ENCODE measurements around the gene GOLM1.
"Not testable (repeated sequence)": the region's sequence is repeated elsewhere in the genome, so short reads cannot be mapped to it uniquely, and the experiment has no call there.

The GOLM1 gene

DNA sequence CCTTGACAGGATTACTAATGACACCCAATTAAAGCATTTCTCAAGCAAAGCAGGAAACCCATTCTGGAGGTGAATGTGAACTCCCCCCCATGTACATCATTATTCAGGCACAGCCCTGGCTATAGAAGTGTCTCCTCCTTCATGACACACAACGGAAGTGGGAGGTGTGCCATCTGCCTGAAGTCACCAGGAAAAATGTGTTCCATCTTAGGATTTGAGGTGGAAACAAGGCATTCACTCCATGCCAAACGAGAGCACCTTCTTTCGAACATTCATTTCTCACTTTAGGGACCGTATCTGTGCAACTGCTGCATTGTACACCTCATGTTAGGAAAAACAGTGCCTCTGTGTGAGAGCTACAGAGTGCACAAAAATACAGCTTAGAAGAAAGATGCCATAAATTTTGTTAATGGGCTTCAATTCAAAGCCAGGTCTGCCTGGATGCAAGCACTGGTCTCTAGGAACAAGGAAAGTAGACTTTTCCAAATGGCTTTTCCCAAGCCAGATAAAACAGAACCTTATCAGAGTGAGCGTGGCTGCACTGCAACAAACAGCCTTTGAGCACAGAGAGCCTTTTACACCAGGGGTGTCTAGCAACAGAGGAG, 19.4 kb downstream of the GOLM1 start:
- DNase-seq = no peak

DNA sequence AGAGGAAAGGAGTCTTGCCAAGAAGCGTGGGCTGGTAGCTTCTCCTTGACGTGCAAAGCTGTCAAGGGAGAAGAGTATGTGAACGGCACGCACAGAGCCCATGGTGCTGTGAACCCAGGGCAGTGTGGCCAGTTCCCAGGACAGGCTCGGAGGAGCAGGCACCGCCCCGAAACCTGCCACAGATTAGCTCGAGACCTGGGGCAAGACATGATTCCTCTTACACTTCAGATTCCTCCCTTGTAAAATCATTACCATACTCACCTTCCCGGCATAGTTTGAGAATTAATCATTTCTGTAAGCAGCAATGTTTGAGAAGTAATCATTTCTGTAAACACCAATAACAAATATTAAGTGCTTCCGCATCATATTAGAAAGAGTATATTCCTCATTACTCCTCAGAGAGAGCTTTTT, 19.9 kb downstream of the GOLM1 start:
- no peak for DNase-seq

DNA sequence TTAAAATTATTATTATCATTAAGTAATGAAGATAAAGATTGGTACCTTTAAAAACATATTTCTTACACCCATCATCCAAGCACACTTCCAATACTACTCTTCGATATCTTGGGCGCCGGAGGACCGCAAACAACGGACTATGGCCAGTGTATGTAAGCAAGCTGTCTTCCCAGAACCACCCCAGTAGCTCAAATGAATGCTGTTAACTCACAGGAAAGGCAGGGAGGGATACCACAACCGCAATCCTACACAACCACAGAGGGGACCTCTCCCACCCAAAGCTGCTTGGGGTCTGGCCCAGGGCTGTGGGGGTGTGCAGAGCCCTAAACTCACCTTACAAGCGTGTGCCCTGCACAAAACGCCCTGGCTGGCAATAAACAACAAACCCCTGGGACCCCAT, 20.6 kb downstream of the GOLM1 start:
- no peak for DNase-seq

DNA sequence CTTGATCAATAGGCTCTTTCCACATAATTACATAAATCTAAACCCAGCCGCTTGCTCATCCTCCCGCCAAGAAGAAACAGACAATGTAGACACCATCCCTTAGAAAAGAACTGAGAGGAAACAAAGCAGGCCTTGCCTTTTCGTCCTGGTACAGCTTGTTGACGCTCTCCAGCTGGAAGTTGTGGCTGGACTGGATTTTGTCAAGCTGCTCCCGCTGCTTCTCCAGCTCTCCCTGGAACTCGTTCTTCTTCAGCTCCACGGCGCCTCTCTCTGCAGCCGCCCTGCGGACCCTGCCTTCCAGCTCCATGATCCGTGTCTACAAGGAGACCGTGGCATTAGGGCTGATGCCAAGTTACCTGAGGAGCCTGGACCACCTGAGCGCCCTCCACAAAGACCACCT, 22.1 kb downstream of the GOLM1 start:
- DNase-seq = no peak

GRCh38 chr9:86075132-86076109, 23.9 kb downstream of the GOLM1 start:
- DNase-seq = no peak

GRCh38 chr9:86073839-86074238, 25.5 kb downstream of the GOLM1 start:
- DNase-seq = no peak

GRCh38 chr9:86072394-86072877, 26.9 kb downstream of the GOLM1 start:
- no peak for DNase-seq

DNA sequence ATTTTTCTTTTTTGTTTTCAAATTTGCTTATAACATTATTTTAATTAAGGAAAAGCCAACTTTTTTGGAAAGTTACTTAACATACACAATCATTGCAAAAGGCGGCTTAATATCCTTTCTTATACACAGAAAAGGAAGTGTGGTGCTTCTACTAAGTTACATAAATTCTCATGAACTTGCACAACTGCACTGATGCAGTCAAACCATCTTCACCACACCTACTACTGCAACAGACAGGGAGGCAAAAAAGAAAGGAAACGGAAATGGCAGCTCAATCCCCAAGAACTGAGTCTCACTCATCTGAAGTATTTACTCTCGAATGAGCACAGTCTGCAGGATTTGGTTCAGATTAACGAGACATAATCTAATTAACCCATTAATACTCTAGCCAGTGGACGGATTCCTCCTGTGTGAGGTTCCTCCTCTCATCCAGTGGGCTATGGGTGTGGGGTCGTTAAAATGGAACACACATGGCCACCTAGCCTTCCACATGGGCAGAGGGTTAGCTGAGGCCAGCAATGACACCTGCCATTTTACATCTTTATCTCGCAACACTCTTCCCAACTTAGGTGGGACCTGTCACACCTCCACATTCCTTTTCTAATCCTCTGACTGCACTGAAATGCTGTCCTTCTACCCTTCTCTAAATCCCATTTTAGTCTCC, 30.0 kb downstream of the GOLM1 start:
- DNase-seq = no peak

- no peak for DNase-seq
These were observed 35.1 kb downstream of the GOLM1 start for GRCh38 chr9:86064220-86064619.

DNA sequence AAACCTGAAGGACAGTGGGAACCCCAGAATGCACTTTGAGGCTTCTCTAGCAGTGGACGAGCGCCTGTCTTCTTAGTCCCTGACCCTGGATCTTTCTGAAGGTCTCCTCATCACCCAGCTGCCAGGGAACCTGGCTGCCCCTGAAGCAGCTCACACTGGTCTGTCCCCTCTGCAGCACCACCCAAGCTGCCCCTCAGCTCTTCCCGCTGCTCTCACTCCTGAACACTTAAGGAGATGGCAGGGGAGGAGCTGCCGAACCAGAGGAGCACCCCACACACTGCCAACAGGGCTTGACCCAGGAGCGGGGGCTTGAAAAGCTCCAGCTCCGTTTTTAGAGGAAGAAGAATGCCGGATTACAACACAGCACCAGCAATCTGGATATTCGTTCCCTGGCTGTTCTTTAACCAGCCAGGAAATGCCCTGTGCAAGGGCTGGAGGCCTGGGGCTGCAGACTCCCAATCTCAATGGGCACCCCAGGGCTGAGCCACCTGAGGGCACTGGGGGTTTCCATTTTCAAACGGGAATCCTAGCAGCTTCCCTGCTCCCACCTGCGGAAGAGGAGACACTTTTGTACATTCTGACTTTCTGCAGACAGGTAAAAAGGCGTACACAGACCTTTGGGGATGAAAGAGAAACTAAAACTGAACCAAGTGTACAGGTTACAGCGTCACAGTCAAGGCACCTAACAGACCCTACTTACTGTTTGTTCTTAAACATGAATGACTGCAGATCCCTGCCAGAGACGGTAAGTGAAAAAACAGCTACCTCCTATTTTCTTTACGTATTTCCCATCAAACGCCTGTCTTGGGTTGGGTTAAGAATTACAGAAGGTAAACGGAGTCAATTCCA, 36.3 kb downstream of the GOLM1 start:
- no peak for DNase-seq

DNA sequence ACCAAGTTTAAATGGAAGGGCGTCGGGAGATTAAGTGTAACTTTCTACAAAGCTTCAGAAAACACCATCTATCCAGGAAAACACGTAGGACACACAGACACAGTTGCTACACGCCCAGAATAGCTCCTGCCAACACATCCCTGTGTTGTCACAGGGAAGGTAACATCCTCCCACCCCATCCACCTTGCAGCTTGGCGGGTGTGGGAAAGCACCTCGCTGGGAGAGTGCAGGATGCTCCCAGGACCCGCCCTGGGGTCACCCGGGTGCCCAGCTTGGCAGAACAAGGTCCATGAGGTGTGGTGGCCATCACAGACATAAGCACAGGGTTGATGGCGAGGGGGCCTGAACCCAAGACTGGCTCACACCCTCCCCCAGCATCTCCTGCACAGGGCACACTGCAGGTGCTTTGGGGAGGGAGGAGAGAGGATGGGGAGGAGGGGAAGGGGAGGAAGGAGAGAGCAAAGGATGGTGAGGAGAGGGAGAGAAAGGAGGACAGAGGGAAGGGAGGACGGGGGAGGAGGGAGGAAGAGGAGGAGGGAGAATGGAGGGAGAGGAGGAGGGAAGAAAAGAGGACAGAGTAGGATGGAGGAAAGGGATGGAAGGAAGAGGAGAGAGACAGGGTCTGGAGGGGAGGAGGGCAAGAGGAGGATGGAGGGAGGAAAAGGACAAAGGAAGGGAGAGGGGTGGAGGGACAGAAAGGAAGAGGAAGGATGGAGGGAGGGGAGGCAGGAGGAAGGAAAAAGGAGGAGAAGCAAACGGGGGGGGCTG, 37.2 kb downstream of the GOLM1 start:
- DNase-seq = no peak

- no peak for DNase-seq
These were observed 41.9 kb downstream of the GOLM1 start for GRCh38 chr9:86057491-86057890.

- no peak for DNase-seq
These were observed 44.7 kb downstream of the GOLM1 start for GRCh38 chr9:86054695-86055094.

DNA sequence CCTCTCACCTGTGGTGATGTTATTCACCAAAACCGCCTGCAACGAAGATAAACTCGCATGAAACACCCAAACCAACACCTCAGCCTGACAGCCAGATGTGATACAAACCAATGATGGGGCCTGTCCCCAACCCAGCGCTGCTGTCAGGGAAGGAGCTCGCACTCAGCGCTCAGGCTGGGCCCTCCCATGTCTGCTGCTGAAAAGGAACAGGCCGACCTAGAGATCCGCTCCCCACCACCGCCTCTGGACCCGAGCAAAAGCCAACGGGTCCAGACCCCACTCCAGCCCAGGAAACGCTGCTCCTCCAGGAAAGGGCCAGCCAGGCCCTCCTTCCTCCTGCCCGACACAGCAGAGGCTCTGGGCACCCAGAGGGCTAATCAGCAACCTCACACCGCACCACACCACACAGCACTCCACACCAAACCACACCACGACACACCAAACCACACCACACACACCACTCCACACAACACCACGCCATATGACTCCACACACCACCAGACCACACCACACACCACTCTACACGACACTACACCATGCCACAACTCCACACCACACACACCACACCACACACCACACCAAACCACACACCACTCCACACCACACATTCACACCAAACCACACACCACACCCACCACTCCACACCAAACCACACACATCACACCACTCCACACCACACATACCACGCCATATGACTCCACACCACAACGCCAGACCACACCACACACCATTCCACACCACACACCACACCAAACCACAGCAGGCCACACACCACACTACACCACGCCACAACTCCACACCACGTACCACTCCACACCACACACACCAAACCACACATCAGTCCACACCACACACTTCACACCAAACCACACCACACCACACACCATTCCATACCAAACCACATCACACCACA, 46.5 kb downstream of the GOLM1 start:
- DNase-seq = peak; percentile 9

- DNase-seq = not testable (repeated sequence)
These were observed 51.2 kb downstream of the GOLM1 start for GRCh38 chr9:86048018-86048742.

GRCh38 chr9:86047361-86047760, 52.0 kb downstream of the GOLM1 start:
- no peak for DNase-seq

- no peak for DNase-seq
These were observed 52.4 kb downstream of the GOLM1 start for GRCh38 chr9:86046930-86047341.

- DNase-seq = no peak
These were observed 53.2 kb downstream of the GOLM1 start for GRCh38 chr9:86046071-86046636.

GRCh38 chr9:86045654-86046053, 53.7 kb downstream of the GOLM1 start:
- no peak for DNase-seq

- no peak for DNase-seq
These were observed 55.4 kb downstream of the GOLM1 start for GRCh38 chr9:86043999-86044398.
